Measurements from ENCODE around the gene FGF22.

The FGF22 gene

GRCh38 chr19:644363-644762 is 4.7 kb downstream of the FGF22 start:
- DNase-seq (ENCODE audit: low read depth) = no peak

- no peak for DNase-seq (ENCODE audit: low read depth)
These were observed 5.1 kb downstream of the FGF22 start for GRCh38 chr19:644789-645188.

GRCh38 chr19:645912-646778 is 6.5 kb downstream of the FGF22 start:
- DNase-seq (ENCODE audit: low read depth) = no peak

- no peak for DNase-seq (ENCODE audit: low read depth)
These were observed 7.3 kb downstream of the FGF22 start for GRCh38 chr19:646779-647565.

- DNase-seq (ENCODE audit: low read depth) = no peak
These were observed 8.0 kb downstream of the FGF22 start for GRCh38 chr19:647566-648284.

GRCh38 chr19:648305-648704 is 8.6 kb downstream of the FGF22 start:
- DNase-seq (ENCODE audit: low read depth) = no peak

- no peak for DNase-seq (ENCODE audit: low read depth)
These were observed 9.5 kb downstream of the FGF22 start for GRCh38 chr19:648904-649801.

- no peak for DNase-seq (ENCODE audit: low read depth)
These were observed 10.4 kb downstream of the FGF22 start for GRCh38 chr19:650121-650520.

GRCh38 chr19:651114-651818 is 11.6 kb downstream of the FGF22 start:
- DNase-seq (ENCODE audit: low read depth) = no peak

GRCh38 chr19:651991-652390 is 12.3 kb downstream of the FGF22 start:
- no peak for DNase-seq (ENCODE audit: low read depth)

- no peak for DNase-seq (ENCODE audit: low read depth)
These were observed 13.0 kb downstream of the FGF22 start for GRCh38 chr19:652467-653389.

GRCh38 chr19:653425-653824 is 13.7 kb downstream of the FGF22 start:
- no peak for DNase-seq (ENCODE audit: low read depth)

- DNase-seq (ENCODE audit: low read depth) = no peak
These were observed 16.0 kb downstream of the FGF22 start for GRCh38 chr19:655691-656090.

- DNase-seq (ENCODE audit: low read depth) = no peak
These were observed 17.3 kb downstream of the FGF22 start for GRCh38 chr19:656751-657559.

GRCh38 chr19:657611-658010 is 17.9 kb downstream of the FGF22 start:
- DNase-seq (ENCODE audit: low read depth) = no peak

GRCh38 chr19:658059-658839 is 18.6 kb downstream of the FGF22 start:
- no peak for DNase-seq (ENCODE audit: low read depth)

- DNase-seq (ENCODE audit: low read depth) = peak; percentile 37
These were observed 19.5 kb downstream of the FGF22 start for GRCh38 chr19:658916-659839.
